Measurements from ENCODE around the gene WDHD1.
"Not testable (repeated sequence)": the region's sequence is repeated elsewhere in the genome, so short reads cannot be mapped to it uniquely, and the experiment has no call there.

The WDHD1 gene

GRCh38 chr14:55047301-55048053, 20.6 kb upstream of the WDHD1 start:
- DNase-seq (ENCODE audit: low read depth, low spot score) = no peak

- no peak for DNase-seq (ENCODE audit: low read depth, low spot score)
Measured at GRCh38 chr14:55045087-55045486, 18.2 kb upstream of the WDHD1 start.

- no peak for DNase-seq (ENCODE audit: low read depth, low spot score)
Measured at GRCh38 chr14:55043528-55043927, 16.6 kb upstream of the WDHD1 start.

- no peak for DNase-seq (ENCODE audit: low read depth, low spot score)
Measured at GRCh38 chr14:55038708-55039107, 11.8 kb upstream of the WDHD1 start.

GRCh38 chr14:55037995-55038394, 11.1 kb upstream of the WDHD1 start:
- DNase-seq (ENCODE audit: low read depth, low spot score) = not testable (repeated sequence)

GRCh38 chr14:55031190-55031589, 4.3 kb upstream of the WDHD1 start:
- no peak for DNase-seq (ENCODE audit: low read depth, low spot score)

GRCh38 chr14:55028476-55028875, 1.6 kb upstream of the WDHD1 start:
- DNase-seq (ENCODE audit: low read depth, low spot score) = no peak

GRCh38 chr14:55028066-55028465, 1.2 kb upstream of the WDHD1 start:
- DNase-seq (ENCODE audit: low read depth, low spot score) = peak; percentile 20

GRCh38 chr14:55026441-55026792, 482 bp downstream of the WDHD1 start:
- DNase-seq (ENCODE audit: low read depth, low spot score) = no peak

GRCh38 chr14:55025948-55026347, 951 bp downstream of the WDHD1 start:
- DNase-seq (ENCODE audit: low read depth, low spot score) = no peak

GRCh38 chr14:55024365-55024764, 2.5 kb downstream of the WDHD1 start:
- DNase-seq (ENCODE audit: low read depth, low spot score) = not testable (repeated sequence)

GRCh38 chr14:55019968-55020554, 6.8 kb downstream of the WDHD1 start:
- DNase-seq (ENCODE audit: low read depth, low spot score) = peak; percentile 21

- no peak for DNase-seq (ENCODE audit: low read depth, low spot score)
Measured at GRCh38 chr14:55015006-55015405, 11.9 kb downstream of the WDHD1 start.

GRCh38 chr14:55005071-55005470, 21.8 kb downstream of the WDHD1 start:
- peak; percentile 14 for DNase-seq (ENCODE audit: low read depth, low spot score)

GRCh38 chr14:55000381-55000780, 26.5 kb downstream of the WDHD1 start:
- DNase-seq (ENCODE audit: low read depth, low spot score) = peak; percentile 54

- DNase-seq (ENCODE audit: low read depth, low spot score) = no peak
Measured at GRCh38 chr14:54985156-54985555, 41.7 kb downstream of the WDHD1 start.

GRCh38 chr14:54981698-54982097, 45.2 kb downstream of the WDHD1 start:
- DNase-seq (ENCODE audit: low read depth, low spot score) = peak; percentile 5

- DNase-seq (ENCODE audit: low read depth, low spot score) = no peak
Measured at GRCh38 chr14:54979039-54979438, 47.9 kb downstream of the WDHD1 start.

- DNase-seq (ENCODE audit: low read depth, low spot score) = peak; percentile 63
Measured at GRCh38 chr14:54976316-54976715, 50.6 kb downstream of the WDHD1 start.

- peak; percentile 7 for DNase-seq (ENCODE audit: low read depth, low spot score)
Measured at GRCh38 chr14:54975856-54976255, 51.0 kb downstream of the WDHD1 start.

GRCh38 chr14:54974788-54975414, 52.0 kb downstream of the WDHD1 start:
- no peak for DNase-seq (ENCODE audit: low read depth, low spot score)

- DNase-seq (ENCODE audit: low read depth, low spot score) = no peak
Measured at GRCh38 chr14:54967496-54967895, 59.4 kb downstream of the WDHD1 start.

- DNase-seq (ENCODE audit: low read depth, low spot score) = no peak
Measured at GRCh38 chr14:54955143-54955542, 71.8 kb downstream of the WDHD1 start.

Data from astrocyte of the hippocampus (primary cell).